Anterior cingulate cortex (tissue), 58 donors: Measurements from ENCODE around the gene IFITM1.

ENCODE experiments used
- DNase-seq, 58 donors: peaks; one replicate each; lab custom pipeline; 2025; lab: John Stamatoyannopoulos, UW

IFITM1 gene

GRCh38 chr11:313787-314553 is at the start of gene IFITM1:
TSS of gene IFITM1 (plus strand) at chr11:314040. CDS start at chr11:314171, 131 bp downstream.
- no peak for DNase-seq

- no peak for DNase-seq
These were observed 47.0 kb upstream of the IFITM1 start for GRCh38 chr11:266676-267439.

GRCh38 chr11:267491-267994 is 46.3 kb upstream of the IFITM1 start:
- DNase-seq, result no peak

GRCh38 chr11:268716-269145 is 45.1 kb upstream of the IFITM1 start:
- DNase-seq, result peak in 10 of 58 donors; percentile 16 to 44 (median 20)

DNA sequence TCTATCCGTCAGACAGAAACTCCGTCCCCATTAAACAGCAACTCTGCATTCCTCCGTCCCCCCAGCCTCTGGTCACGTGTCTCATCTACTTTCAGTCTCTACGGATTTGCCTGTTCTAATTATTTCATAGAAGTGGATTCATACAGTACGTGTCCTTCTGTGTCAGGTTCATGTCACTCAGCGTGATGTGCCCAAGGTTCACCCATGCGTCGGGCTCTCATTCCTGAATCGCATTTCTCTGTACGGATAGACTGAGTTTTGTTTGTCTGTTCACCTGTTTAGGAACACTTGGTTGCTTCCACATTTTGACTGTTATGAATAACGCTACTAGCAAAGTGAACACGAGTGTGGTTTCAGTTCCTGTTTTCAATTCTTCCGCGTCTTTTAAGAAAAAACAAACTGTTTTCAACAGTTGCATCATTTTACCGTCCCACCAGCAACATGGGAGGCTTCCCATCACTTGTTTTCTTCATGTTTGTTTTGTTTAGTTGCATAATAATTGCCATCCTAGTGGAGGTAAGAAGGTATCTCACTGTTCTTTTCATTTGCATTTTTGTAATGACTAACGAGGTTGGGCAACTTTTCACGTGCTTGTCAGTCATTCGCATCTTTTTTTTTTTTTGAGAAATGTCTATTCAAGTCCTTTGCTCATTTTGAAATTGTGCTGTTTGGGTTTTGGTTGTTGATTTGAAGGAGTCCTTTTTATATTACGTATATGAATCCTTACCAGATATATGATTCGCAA is 44.5 kb upstream of the IFITM1 start:
- peak in 2 of 58 donors; percentile 21 to 23 for DNase-seq

DNA sequence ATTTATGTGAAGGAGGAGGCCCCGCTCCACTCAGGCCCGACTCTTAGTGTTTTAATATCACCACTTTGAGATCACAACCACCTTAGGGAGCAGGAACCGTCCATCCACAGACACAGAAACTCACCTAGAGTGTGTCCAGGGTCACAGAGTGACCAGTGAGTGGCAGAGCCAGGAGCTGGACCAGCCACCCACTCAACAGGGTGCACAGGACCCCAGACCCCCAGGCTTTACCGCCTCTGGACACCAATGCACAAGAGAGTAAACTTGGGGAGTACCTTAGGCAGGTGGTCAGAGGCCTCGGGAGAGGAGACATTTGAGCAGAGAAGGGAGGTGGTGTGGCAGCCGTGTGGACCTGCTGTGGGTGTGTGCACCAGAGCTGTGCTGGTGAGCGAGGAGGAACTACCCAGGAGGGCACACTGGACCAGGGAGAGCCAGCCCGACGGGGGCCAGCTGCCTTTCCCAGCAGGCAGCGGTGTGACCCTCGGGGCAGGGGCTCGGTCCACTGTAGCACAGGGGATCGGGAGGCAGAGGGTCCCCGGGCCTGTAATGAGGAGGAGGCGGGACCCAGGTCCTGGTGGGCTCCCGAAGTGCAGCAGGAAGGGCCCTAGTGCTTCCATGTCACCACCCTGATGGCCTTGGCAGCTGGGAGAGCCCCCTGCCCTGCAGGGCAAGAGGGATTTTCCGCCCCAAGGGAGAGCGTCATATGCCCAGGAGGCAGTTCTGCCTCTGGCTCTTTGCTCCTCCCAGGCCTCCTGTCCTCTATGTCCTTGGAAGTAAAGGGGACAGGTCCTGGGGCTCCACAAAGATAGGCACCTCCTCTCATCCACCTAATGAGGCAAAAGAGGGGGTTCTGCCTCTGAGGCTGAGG is 43.2 kb upstream of the IFITM1 start:
- no peak for DNase-seq

- no peak for DNase-seq
These were observed 42.5 kb upstream of the IFITM1 start for GRCh38 chr11:271319-271715.

DNA sequence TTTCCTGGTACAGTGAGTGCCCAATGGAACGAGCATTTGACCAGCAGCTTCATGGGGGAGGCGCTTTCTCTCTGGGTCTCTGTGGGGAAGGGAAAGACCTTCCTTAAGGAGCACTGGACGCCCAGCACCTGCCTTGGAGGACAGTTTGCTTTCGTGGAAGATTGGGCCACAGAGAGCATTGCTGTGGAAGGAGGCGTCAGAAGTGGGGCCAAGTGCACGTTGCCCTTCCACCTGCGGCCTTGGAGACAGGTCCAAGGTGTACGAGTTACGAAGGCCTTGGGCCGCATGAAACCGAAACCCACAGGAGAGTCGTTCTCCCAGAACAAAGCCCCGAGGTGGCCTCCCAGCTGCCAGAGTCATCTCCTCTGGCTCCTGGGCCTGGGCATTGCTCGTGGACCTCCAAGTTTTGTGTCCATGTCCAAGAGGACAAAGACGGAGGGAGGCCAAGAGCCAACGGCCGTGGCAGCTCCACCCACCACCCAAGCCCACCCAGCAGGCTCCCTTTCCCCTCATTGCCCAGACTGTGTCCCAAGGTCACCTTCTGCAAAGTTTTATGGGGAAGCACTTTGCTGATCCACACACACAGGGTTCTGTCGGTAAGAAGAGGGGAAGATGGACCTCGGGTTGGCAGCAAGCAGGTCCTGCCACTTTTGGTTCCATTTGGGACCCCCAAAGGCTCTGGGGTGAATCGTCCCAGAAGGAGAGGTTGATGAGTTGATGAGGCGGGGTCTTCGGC is 41.5 kb upstream of the IFITM1 start:
- DNase-seq, result no peak

- no peak for DNase-seq
These were observed 41.0 kb upstream of the IFITM1 start for GRCh38 chr11:272931-273198.

DNA sequence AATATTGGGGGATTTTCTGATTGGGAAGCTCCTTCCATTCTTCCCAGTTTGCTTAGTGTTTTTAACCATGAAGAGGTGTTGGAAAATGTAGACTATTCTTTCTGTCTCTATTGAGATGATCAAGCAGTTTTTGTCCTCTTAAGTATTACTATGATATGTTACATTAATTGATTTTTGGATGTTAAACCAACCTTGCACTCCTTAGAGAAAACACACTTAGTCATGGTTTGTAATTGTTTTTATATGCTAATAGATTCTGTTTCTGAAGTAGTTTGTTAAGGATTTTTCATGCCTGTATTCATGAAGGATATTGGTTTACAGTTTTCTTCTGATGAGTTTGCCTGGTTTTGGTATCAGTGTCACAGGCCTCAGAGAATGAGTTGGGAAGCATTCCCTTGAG is 37.6 kb upstream of the IFITM1 start:
- DNase-seq, result no peak

GRCh38 chr11:278001-278951 is 35.6 kb upstream of the IFITM1 start, which contains the start of gene NLRP6:
TSS of gene NLRP6 (plus strand) at chr11:278407. CDS start at chr11:278570, 163 bp downstream.
- DNase-seq, result no peak

DNA sequence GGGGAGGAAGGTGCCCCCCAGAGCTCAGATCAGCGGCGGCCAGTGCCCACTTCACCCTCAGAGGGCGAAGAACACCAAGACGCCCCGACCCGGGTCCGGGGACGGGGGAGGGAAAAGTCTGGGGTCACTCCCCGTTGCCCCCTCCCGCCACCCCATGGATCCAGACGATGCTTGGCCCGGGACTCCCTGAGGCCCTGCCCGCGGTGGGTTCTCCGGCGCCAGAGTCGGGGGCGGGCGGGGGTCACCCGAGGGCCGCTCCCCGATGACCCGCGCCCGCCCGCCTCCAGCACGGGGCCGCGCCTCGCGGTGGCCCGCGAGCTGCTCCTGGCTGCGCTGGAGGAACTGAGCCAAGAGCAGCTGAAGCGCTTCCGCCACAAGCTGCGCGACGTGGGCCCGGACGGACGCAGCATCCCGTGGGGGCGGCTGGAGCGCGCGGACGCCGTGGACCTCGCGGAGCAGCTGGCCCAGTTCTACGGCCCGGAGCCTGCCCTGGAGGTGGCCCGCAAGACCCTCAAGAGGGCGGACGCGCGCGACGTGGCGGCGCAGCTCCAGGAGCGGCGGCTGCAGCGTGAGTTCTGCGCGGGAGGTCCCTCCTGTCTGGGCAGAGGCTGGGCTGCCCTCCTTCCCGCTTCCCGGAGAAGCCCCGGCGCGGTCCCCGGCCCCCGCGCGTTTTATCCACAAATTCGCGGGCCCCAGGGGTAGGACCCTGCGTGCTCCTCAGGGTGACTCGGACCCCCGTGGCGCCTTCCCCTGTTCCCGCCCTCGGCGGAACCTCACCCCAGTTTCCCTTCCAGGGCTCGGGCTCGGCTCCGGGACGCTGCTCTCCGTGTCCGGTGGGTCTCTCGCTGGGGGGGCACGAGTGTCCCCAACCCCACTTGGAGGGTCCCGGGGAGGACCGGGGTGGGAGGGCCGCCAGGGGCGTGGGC is 34.5 kb upstream of the IFITM1 start:
- DNase-seq, result no peak

GRCh38 chr11:279966-280705 is 33.7 kb upstream of the IFITM1 start:
- no peak for DNase-seq

DNA sequence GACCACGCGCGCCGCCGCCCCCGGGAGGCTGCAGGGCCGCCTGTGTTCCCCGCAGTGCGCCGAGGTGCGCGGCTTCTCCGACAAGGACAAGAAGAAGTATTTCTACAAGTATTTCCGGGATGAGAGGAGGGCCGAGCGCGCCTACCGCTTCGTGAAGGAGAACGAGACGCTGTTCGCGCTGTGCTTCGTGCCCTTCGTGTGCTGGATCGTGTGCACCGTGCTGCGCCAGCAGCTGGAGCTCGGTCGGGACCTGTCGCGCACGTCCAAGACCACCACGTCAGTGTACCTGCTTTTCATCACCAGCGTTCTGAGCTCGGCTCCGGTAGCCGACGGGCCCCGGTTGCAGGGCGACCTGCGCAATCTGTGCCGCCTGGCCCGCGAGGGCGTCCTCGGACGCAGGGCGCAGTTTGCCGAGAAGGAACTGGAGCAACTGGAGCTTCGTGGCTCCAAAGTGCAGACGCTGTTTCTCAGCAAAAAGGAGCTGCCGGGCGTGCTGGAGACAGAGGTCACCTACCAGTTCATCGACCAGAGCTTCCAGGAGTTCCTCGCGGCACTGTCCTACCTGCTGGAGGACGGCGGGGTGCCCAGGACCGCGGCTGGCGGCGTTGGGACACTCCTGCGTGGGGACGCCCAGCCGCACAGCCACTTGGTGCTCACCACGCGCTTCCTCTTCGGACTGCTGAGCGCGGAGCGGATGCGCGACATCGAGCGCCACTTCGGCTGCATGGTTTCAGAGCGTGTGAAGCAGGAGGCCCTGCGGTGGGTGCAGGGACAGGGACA is 32.9 kb upstream of the IFITM1 start:
- DNase-seq, result no peak

DNA sequence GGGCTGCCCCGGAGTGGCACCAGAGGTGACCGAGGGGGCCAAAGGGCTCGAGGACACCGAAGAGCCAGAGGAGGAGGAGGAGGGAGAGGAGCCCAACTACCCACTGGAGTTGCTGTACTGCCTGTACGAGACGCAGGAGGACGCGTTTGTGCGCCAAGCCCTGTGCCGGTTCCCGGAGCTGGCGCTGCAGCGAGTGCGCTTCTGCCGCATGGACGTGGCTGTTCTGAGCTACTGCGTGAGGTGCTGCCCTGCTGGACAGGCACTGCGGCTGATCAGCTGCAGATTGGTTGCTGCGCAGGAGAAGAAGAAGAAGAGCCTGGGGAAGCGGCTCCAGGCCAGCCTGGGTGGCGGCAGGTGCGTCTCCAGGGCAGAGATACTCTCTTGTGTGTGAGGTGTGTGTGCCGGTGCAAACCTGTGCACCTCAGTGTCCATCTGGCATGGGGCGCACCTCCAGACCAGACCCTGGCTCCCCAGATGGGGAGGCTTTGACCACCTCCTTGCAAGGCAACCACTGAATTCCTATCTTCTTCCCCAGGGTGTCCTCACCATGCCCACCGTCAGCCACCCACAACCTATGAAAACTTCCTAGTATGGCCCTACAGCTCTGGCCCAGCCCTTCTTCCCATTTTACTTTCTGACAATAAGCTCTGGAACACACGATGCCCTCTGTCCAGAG is 32.2 kb upstream of the IFITM1 start:
- no peak for DNase-seq
